Stomach (tissue), 9 donors: ENCODE results near the gene BAZ1A. TPM values are rescaled to one million over a fixed set of nuclear protein-coding genes. Genes with fewer than 3 reads are reported as not detected.

ENCODE experiments used
- DNase-seq, 2 donors: peaks; one replicate each; pipeline versions ENCODE4 v3.0.0 to v3.0.0-alpha.2; 2013 to 2019
- H3K27ac ChIP-seq, 5 donors: fragments of 200-600 bp in 4 of 5; sonication (generic) in 4 of 5; one replicate each; pipeline ENCODE4 v1.5.1; 2013 to 2019; ENCODE audit warnings: mild to moderate bottlenecking in 1 of 5, moderate library complexity in 1 of 5
- H3K27me3 ChIP-seq, 3 donors: fragments of 200-600 bp; sonication (generic); one replicate each; pipeline ENCODE4 v1.5.1; 2017 to 2019; ENCODE audit warnings: mixed run types in 1 of 3
- H3K36me3 ChIP-seq, 4 donors: fragments of 200-600 bp; sonication (generic); 1 replicate in 3 of 4; 2 replicates in 1 of 4; pipeline ENCODE4 v1.5.1; 2016 to 2019
- H3K4me1 ChIP-seq, 4 donors: fragments of 200-600 bp; sonication (generic); one replicate each; pipeline ENCODE4 v1.5.1; 2016 to 2019
- H3K4me3 ChIP-seq, 4 donors: fragments of 200-600 bp; sonication (generic) in 3 of 4; one replicate each; pipeline ENCODE4 v1.5.1; 2016 to 2019; ENCODE audit warnings: mild to moderate bottlenecking in 1 of 4
- H3K9me3 ChIP-seq, 4 donors: fragments of 200-600 bp; sonication (generic); one replicate each; pipeline ENCODE4 v1.5.1; 2016 to 2019
- CTCF ChIP-seq, 7 experiments: fragments of 450-650 bp in 4 of 7; fragments of 200-600 bp in 3 of 7; sonication (generic) in 3 of 7; IDR thresholded peaks; one replicate each; pipeline ENCODE4 v1.5.1; 2016 to 2019; ENCODE audit warnings: antibody characterized with exemption in 7 of 7, control low read depth in 2 of 7, mild to moderate bottlenecking in 1 of 7
- EP300 ChIP-seq: sonication (generic); formaldehyde crosslinking; IDR thresholded peaks from one replicate; pipeline ENCODE4 v1.6.1; 2017; ENCODE audit warnings: antibody characterized with exemption
- POLR2A ChIP-seq, 4 donors: fragments of 450-650 bp; IDR thresholded peaks; one replicate each; pipeline ENCODE4 v1.6.1; 2016; ENCODE audit warnings: antibody characterized with exemption in 4 of 4, control low read depth in 2 of 4, mild to moderate bottlenecking in 1 of 4, moderate library complexity in 1 of 4
- POLR2AphosphoS5 ChIP-seq, 3 donors: sonication (generic); formaldehyde crosslinking; IDR thresholded peaks; one replicate each; pipeline ENCODE4 v1.6.1; 2016; ENCODE audit warnings: antibody characterized with exemption in 3 of 3
- WGBS, 5 donors: extraction: QIAGEN DNeasy Blood & Tissue Kit in 3 of 5; methylation state at CpG; one replicate each; pipeline versions ENCODE4 v1.1.5 to v1.1.7; 2013 to 2018; 5-methylcytosine and 5-hydroxymethylcytosine counted together
- intact Hi-C: fragments of 100-400 bp; cut with DNase I; formaldehyde crosslinking; loops from one replicate; pipeline ENCODE4 v1.15.1; 2023; ENCODE audit warnings: low total_unique reads
- polyA plus RNA-seq, 3 donors: library from polyadenylated mRNA; stranded (reverse); fragments of 200-250 nt; gene quantifications; one replicate each; pipeline ENCODE4 v1.2.3, GENCODE V29; 2013
- total RNA-seq, 5 donors: library from RNA; depleted of rRNA; stranded (reverse); fragments of >200 nt; gene quantifications; one replicate each; pipeline versions ENCODE4 v1.1.0 to v1.2.3, GENCODE V29; 2014 to 2016
- donor health status: healthy with polysubstance abuse.
- donor health status: Bipolar disorder and iron deficiency.
- donor health status: healthy.

BAZ1A gene
- total and polyA plus RNA-seq, 8 donors = 13.3 to 110 (median 31.6) TPM

- Histone ChIP-seq H3K4me1 (peaks cover 0 to 60% (median 43%) of the 10 kb centered on the region in 4 donors), H3K27ac (peak overlapping the region; percentile 87 to 99 (median 96)), H3K27me3 (no peaks in the 10 kb centered on the region), H3K4me3 (peak overlapping the region; percentile 74 to 99 (median 86)), H3K9me3 (no peaks in the 10 kb centered on the region), H3K36me3 (peaks cover 0 to 9% (median 7%) of the 10 kb centered on the region in 4 donors)
- DNase-seq = peak; percentile 27 to 80
- TF ChIP-seq CTCF (IDR thresholded peaks at IDR 0.05) (no peak), POLR2A (IDR thresholded peaks at IDR 0.05) (no peak), POLR2AphosphoS5 (IDR thresholded peaks at IDR 0.05) (peak; percentile 65 to 85 (median 81)), EP300 (peak; percentile 73)
- intact Hi-C loops = no loop called here
- WGBS, 5 donors = 1 to 3% (median 2%) methylated on average over 31 to 33 of the region's 33 CpGs
Measured at GRCh38 chr14:34713681-34714319, 161.4 kb downstream of the BAZ1A start.

- DNase-seq = no peak
- intact Hi-C loops = no loop called here
- Histone ChIP-seq H3K27me3 (no peaks in the 10 kb centered on the region), H3K36me3 (peaks cover 0 to 9% (median 7%) of the 10 kb centered on the region in 4 donors), H3K4me1 (peaks cover 0 to 60% (median 43%) of the 10 kb centered on the region in 4 donors), H3K27ac (peak overlapping the region; percentile 45 to 99 (median 96)), H3K4me3 (peak overlapping the region; percentile 74 to 99 (median 86)), H3K9me3 (no peaks in the 10 kb centered on the region)
- TF ChIP-seq EP300 (no peak), CTCF (IDR thresholded peaks at IDR 0.05) (no peak), POLR2AphosphoS5 (IDR thresholded peaks at IDR 0.05) (no peak), POLR2A (IDR thresholded peaks at IDR 0.05) (no peak)
- WGBS, 5 donors = 52 to 64% (median 61%) methylated on average over 6 of the region's 6 CpGs
Measured at GRCh38 chr14:34713122-34713680, 162.0 kb downstream of the BAZ1A start.

GRCh38 chr14:34711796-34712712 is 163.1 kb downstream of the BAZ1A start:
- peak overlapping the region in 4 of 5 donors; percentile 96 to 99 (median 97) for H3K27ac ChIP-seq
- TF ChIP-seq POLR2A (IDR thresholded peaks at IDR 0.05) (no peak), CTCF (IDR thresholded peaks at IDR 0.05) (no peak), POLR2AphosphoS5 (IDR thresholded peaks at IDR 0.05) (no peak), EP300 (no peak)
- peaks cover 0 to 60% (median 45%) of the 10 kb centered on the region in 4 donors for H3K4me1 ChIP-seq
- 65 to 85% (median 76%) methylated on average over 4 of the region's 4 CpGs for WGBS, 5 donors
- H3K9me3 ChIP-seq = no peaks in the 10 kb centered on the region
- H3K27me3 ChIP-seq = no peaks in the 10 kb centered on the region
- peaks cover 0 to 9% (median 7%) of the 10 kb centered on the region in 4 donors for H3K36me3 ChIP-seq
- intact Hi-C loops = no loop called here
- H3K4me3 ChIP-seq = peak overlapping the region in 2 of 4 donors; percentile 1 to 74
- DNase-seq = no peak

- Histone ChIP-seq H3K36me3 (peaks cover 0 to 9% (median 7%) of the 10 kb centered on the region in 4 donors), H3K27ac (peak overlapping the region in 4 of 5 donors; percentile 56 to 99 (median 97)), H3K4me1 (peaks cover 0 to 60% (median 45%) of the 10 kb centered on the region in 4 donors), H3K9me3 (no peaks in the 10 kb centered on the region), H3K4me3 (peak overlapping the region in 1 of 4 donors; percentile 4), H3K27me3 (no peaks in the 10 kb centered on the region)
- no peak for TF ChIP-seq CTCF (IDR thresholded peaks at IDR 0.05)
- TF ChIP-seq POLR2AphosphoS5 (IDR thresholded peaks at IDR 0.05) = peak in 2 of 3 donors; percentile 41 to 60
- TF ChIP-seq POLR2A (IDR thresholded peaks at IDR 0.05) = no peak
- DNase-seq = peak in 1 of 2 donors; percentile 69
- intact Hi-C loops = no loop called here
- 45 to 68% (median 57%) methylated on average over 3 of the region's 3 CpGs for WGBS, 5 donors
Measured at GRCh38 chr14:34711169-34711568, 164.0 kb downstream of the BAZ1A start.
